Dendritic cell treated with granulocyte-macrophage colony-stimulating factor and Interleukin-4, amounts not matched to agents 40 ng/mL and 50 ng/mL, for 4 days (primary cell): ENCODE results near the gene AP4S1.
"Not testable (repeated sequence)": the region's sequence is repeated elsewhere in the genome, so short reads cannot be mapped to it uniquely, and the experiment has no call there.

Experiments
- H3K27ac Mint-ChIP-seq: one replicate; pipeline ENCODE4 v1.8.0; 2022; ENCODE audit warnings: mild to moderate bottlenecking, mixed read lengths
- H3K27me3 Mint-ChIP-seq: one replicate; pipeline ENCODE4 v1.8.0; 2022; ENCODE audit warnings: mild to moderate bottlenecking, mixed read lengths
- H3K36me3 Mint-ChIP-seq: one replicate; pipeline ENCODE4 v1.8.0; 2022; ENCODE audit warnings: low read depth, mixed read lengths
- H3K4me1 Mint-ChIP-seq: one replicate; pipeline ENCODE4 v1.8.0; 2022; ENCODE audit warnings: low read depth, mixed read lengths
- H3K4me3 Mint-ChIP-seq: one replicate; pipeline ENCODE4 v1.8.0; 2022; ENCODE audit warnings: mild to moderate bottlenecking, moderate library complexity, mixed read lengths
- H3K9me3 Mint-ChIP-seq: one replicate; pipeline ENCODE4 v1.8.0; 2022; ENCODE audit warnings: mixed read lengths
- intact Hi-C: fragments of 100-400 bp; cut with micrococcal nuclease; formaldehyde crosslinking; loops from one replicate; pipeline ENCODE4 v1.15.0; 2022

AP4S1 gene

GRCh38 chr14:31069343-31069742 is 43.9 kb downstream of the AP4S1 start:
- no peak overlapping the region for H3K27ac Mint-ChIP-seq
- H3K4me3 Mint-ChIP-seq, result no peak overlapping the region
- no peaks in the 10 kb centered on the region for H3K9me3 Mint-ChIP-seq
- H3K36me3 Mint-ChIP-seq, result peaks cover 5% of the 10 kb centered on the region
- H3K4me1 Mint-ChIP-seq, result no peaks in the 10 kb centered on the region
- intact Hi-C loops, result loop anchor here (5.0 kb wide), 1 partner anchor 42 kb away; the partner anchor contains the start of genes AP4S1 and STRN3
- H3K27me3 Mint-ChIP-seq, result no peaks in the 10 kb centered on the region

GRCh38 chr14:31070431-31070830 is 45.0 kb downstream of the AP4S1 start:
- intact Hi-C loops, result no loop called here
- Mint-ChIP-seq H3K9me3 (no peaks in the 10 kb centered on the region), H3K27ac (no peak overlapping the region), H3K27me3 (no peaks in the 10 kb centered on the region), H3K4me1 (peaks cover 6% of the 10 kb centered on the region), H3K4me3 (no peak overlapping the region), H3K36me3 (peaks cover 11% of the 10 kb centered on the region)

- no peaks in the 10 kb centered on the region for H3K9me3 Mint-ChIP-seq
- peaks cover 6% of the 10 kb centered on the region for H3K4me1 Mint-ChIP-seq
- H3K4me3 Mint-ChIP-seq, result no peak overlapping the region
- H3K36me3 Mint-ChIP-seq, result peaks cover 11% of the 10 kb centered on the region
- no peaks in the 10 kb centered on the region for H3K27me3 Mint-ChIP-seq
- H3K27ac Mint-ChIP-seq, result no peak overlapping the region
- intact Hi-C loops, result no loop called here
Observed at GRCh38 chr14:31071151-31071550, 45.7 kb downstream of the AP4S1 start.

- Mint-ChIP-seq H3K27me3 (no peaks in the 10 kb centered on the region), H3K4me1 (peaks cover 11% of the 10 kb centered on the region), H3K36me3 (peaks cover 11% of the 10 kb centered on the region), H3K9me3 (no peaks in the 10 kb centered on the region), H3K27ac (no peak overlapping the region), H3K4me3 (no peak overlapping the region)
- intact Hi-C loops, result no loop called here
Observed at GRCh38 chr14:31075144-31075543, 49.7 kb downstream of the AP4S1 start.

- no peak overlapping the region for H3K27ac Mint-ChIP-seq
- H3K36me3 Mint-ChIP-seq, result peaks cover 14% of the 10 kb centered on the region
- H3K4me3 Mint-ChIP-seq, result no peak overlapping the region
- H3K9me3 Mint-ChIP-seq, result no peaks in the 10 kb centered on the region
- intact Hi-C loops, result no loop called here
- H3K27me3 Mint-ChIP-seq, result no peaks in the 10 kb centered on the region
- peaks cover 11% of the 10 kb centered on the region for H3K4me1 Mint-ChIP-seq
Observed at GRCh38 chr14:31078766-31079165, 53.3 kb downstream of the AP4S1 start.

- Mint-ChIP-seq H3K27me3 (no peaks in the 10 kb centered on the region), H3K36me3 (peaks cover 9% of the 10 kb centered on the region), H3K27ac (no peak overlapping the region), H3K9me3 (no peaks in the 10 kb centered on the region), H3K4me1 (peaks cover 7% of the 10 kb centered on the region), H3K4me3 (no peak overlapping the region)
- intact Hi-C loops, result loop anchor here (5.0 kb wide), 1 partner anchor 58 kb away; no protein-coding TSS in a partner anchor
Observed at GRCh38 chr14:31080056-31080455, 54.6 kb downstream of the AP4S1 start.

GRCh38 chr14:31080484-31080883 is 55.0 kb downstream of the AP4S1 start:
- Mint-ChIP-seq H3K9me3 (no peaks in the 10 kb centered on the region), H3K27me3 (no peaks in the 10 kb centered on the region), H3K4me1 (peaks cover 5% of the 10 kb centered on the region), H3K36me3 (peaks cover 6% of the 10 kb centered on the region), H3K27ac (no peak overlapping the region), H3K4me3 (no peak overlapping the region)
- intact Hi-C loops, result loop anchor here (5.0 kb wide), 1 partner anchor 58 kb away; no protein-coding TSS in a partner anchor

GRCh38 chr14:31083781-31084180 is 58.3 kb downstream of the AP4S1 start:
- Mint-ChIP-seq H3K4me3 (no peak overlapping the region), H3K4me1 (peaks cover under 1% of the 10 kb centered on the region), H3K9me3 (no peaks in the 10 kb centered on the region), H3K36me3 (peaks cover 6% of the 10 kb centered on the region), H3K27me3 (no peaks in the 10 kb centered on the region), H3K27ac (no peak overlapping the region)
- intact Hi-C loops, result loop anchor here (5.0 kb wide), 1 partner anchor 61 kb away; no protein-coding TSS in a partner anchor

- Mint-ChIP-seq H3K27ac (no peak overlapping the region), H3K36me3 (peaks cover 6% of the 10 kb centered on the region), H3K4me1 (no peaks in the 10 kb centered on the region), H3K4me3 (no peak overlapping the region), H3K9me3 (no peaks in the 10 kb centered on the region), H3K27me3 (no peaks in the 10 kb centered on the region)
- intact Hi-C loops, result loop anchor here (5.0 kb wide), 1 partner anchor 62 kb away; no protein-coding TSS in a partner anchor
Observed at GRCh38 chr14:31084385-31084784, 58.9 kb downstream of the AP4S1 start.

GRCh38 chr14:31085027-31085426 is 59.6 kb downstream of the AP4S1 start:
- intact Hi-C loops, result no loop called here
- no peak overlapping the region for H3K27ac Mint-ChIP-seq
- H3K4me3 Mint-ChIP-seq, result no peak overlapping the region
- H3K27me3 Mint-ChIP-seq, result no peaks in the 10 kb centered on the region
- H3K36me3 Mint-ChIP-seq, result peaks cover 6% of the 10 kb centered on the region
- H3K9me3 Mint-ChIP-seq, result no peaks in the 10 kb centered on the region
- H3K4me1 Mint-ChIP-seq, result peaks cover 2% of the 10 kb centered on the region

GRCh38 chr14:31086466-31086865 is 61.0 kb downstream of the AP4S1 start:
- H3K27ac Mint-ChIP-seq, intact Hi-C loops, H3K36me3 Mint-ChIP-seq, H3K9me3 Mint-ChIP-seq, H3K4me3 Mint-ChIP-seq, H3K27me3 Mint-ChIP-seq: not testable (repeated sequence)
- peaks cover 16% of the 10 kb centered on the region for H3K4me1 Mint-ChIP-seq

- H3K27me3 Mint-ChIP-seq, result no peaks in the 10 kb centered on the region
- peaks cover 24% of the 10 kb centered on the region for H3K4me1 Mint-ChIP-seq
- H3K27ac Mint-ChIP-seq, result peak overlapping the region; percentile 59
- no peak overlapping the region for H3K4me3 Mint-ChIP-seq
- H3K9me3 Mint-ChIP-seq, result no peaks in the 10 kb centered on the region
- H3K36me3 Mint-ChIP-seq, result no peaks in the 10 kb centered on the region
- intact Hi-C loops, result no loop called here
Observed at GRCh38 chr14:31090883-31091764, 65.7 kb downstream of the AP4S1 start.

GRCh38 chr14:31092160-31092708 is 66.8 kb downstream of the AP4S1 start:
- Mint-ChIP-seq H3K4me1 (peaks cover 24% of the 10 kb centered on the region), H3K9me3 (no peaks in the 10 kb centered on the region)

More at GRCh38 chr14:31092160-31092708, 66.8 kb downstream of the AP4S1 start:
- no peak overlapping the region for H3K4me3 Mint-ChIP-seq
- H3K27ac Mint-ChIP-seq, result no peak overlapping the region
- intact Hi-C loops, result no loop called here
- no peaks in the 10 kb centered on the region for H3K27me3 Mint-ChIP-seq
- H3K36me3 Mint-ChIP-seq, result peaks cover 6% of the 10 kb centered on the region
